Measurements from ENCODE around the gene SULT2B1.
"Not testable (repeated sequence)": the region's sequence is repeated elsewhere in the genome, so short reads cannot be mapped to it uniquely, and the experiment has no call there.

Gene SULT2B1

DNA sequence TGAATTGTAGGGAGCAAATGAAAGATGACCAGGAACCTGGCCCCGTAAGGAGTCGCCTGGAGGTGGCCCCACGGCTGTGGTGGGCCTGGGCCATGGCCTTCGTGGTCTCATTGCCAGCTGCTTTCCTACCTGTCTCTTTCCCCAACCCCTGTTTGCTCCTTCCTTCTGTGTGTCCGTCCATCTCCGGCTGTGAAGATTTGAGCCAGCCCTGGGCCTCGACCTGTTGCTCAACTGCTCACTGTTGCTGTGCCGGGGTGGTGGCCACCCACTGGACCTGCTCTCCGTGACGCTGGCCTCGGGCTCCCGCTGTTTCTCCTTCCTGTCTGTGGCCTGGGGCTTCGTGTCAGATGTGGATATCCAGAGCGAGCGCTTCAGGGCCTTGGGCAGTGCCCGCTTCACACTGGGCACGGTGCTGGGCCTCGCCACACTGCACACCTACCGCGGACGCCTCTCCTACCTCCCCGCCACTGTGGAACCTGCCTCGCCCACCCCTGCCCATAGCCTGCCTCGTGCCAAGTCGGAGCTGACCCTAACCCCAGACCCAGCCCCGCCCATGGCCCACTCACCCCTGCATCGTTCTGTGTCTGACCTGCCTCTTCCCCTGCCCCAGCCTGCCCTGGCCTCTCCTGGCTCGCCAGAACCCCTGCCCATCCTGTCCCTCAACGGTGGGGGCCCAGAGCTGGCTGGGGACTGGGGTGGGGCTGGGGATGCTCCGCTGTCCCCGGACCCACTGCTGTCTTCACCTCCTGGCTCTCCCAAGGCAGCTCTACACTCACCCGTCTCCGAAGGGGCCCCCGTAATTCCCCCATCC lies 76.7 kb downstream of the SULT2B1 start:
- H3K4me3 ChIP-seq (ENCODE audit: low read depth, low read length) = no peak overlapping the region
- TF ChIP-seq, protein P1, sequence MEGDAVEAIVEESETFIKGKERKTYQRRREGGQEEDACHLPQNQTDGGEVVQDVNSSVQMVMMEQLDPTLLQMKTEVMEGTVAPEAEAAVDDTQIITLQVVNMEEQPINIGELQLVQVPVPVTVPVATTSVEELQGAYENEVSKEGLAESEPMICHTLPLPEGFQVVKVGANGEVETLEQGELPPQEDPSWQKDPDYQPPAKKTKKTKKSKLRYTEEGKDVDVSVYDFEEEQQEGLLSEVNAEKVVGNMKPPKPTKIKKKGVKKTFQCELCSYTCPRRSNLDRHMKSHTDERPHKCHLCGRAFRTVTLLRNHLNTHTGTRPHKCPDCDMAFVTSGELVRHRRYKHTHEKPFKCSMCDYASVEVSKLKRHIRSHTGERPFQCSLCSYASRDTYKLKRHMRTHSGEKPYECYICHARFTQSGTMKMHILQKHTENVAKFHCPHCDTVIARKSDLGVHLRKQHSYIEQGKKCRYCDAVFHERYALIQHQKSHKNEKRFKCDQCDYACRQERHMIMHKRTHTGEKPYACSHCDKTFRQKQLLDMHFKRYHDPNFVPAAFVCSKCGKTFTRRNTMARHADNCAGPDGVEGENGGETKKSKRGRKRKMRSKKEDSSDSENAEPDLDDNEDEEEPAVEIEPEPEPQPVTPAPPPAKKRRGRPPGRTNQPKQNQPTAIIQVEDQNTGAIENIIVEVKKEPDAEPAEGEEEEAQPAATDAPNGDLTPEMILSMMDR (IDR thresholded peaks at IDR 0.05; ENCODE audit: borderline replicate concordance, insufficient read depth, low read depth, low read length) = no peak

GRCh38 chr19:48629297-48629598 lies 77.3 kb downstream of the SULT2B1 start:
- no peak overlapping the region for H3K4me3 ChIP-seq (ENCODE audit: low read depth, low read length)

GRCh38 chr19:48629599-48630295 lies 77.8 kb downstream of the SULT2B1 start:
- no peak overlapping the region for H3K4me3 ChIP-seq (ENCODE audit: low read depth, low read length)

More at GRCh38 chr19:48629297-48629598, 77.3 kb downstream of the SULT2B1 start:
- TF ChIP-seq, protein P1 (IDR thresholded peaks at IDR 0.05; ENCODE audit: borderline replicate concordance, insufficient read depth, low read depth, low read length) = no peak

GRCh38 chr19:48630296-48631063 lies 78.5 kb downstream of the SULT2B1 start:
- TF ChIP-seq, protein P1 (IDR thresholded peaks at IDR 0.05; ENCODE audit: borderline replicate concordance, insufficient read depth, low read depth, low read length) = no peak
- H3K4me3 ChIP-seq (ENCODE audit: low read depth, low read length) = no peak overlapping the region

More at GRCh38 chr19:48629599-48630295, 77.8 kb downstream of the SULT2B1 start:
- TF ChIP-seq, protein P1 (IDR thresholded peaks at IDR 0.05; ENCODE audit: borderline replicate concordance, insufficient read depth, low read depth, low read length) = no peak

GRCh38 chr19:48631225-48631624 lies 79.3 kb downstream of the SULT2B1 start:
- TF ChIP-seq, protein P1 (IDR thresholded peaks at IDR 0.05; ENCODE audit: borderline replicate concordance, insufficient read depth, low read depth, low read length) = no peak
- H3K4me3 ChIP-seq (ENCODE audit: low read depth, low read length) = no peak overlapping the region

GRCh38 chr19:48632286-48632685 lies 80.3 kb downstream of the SULT2B1 start:
- not testable (repeated sequence) for H3K4me3 ChIP-seq (ENCODE audit: low read depth, low read length)

DNA sequence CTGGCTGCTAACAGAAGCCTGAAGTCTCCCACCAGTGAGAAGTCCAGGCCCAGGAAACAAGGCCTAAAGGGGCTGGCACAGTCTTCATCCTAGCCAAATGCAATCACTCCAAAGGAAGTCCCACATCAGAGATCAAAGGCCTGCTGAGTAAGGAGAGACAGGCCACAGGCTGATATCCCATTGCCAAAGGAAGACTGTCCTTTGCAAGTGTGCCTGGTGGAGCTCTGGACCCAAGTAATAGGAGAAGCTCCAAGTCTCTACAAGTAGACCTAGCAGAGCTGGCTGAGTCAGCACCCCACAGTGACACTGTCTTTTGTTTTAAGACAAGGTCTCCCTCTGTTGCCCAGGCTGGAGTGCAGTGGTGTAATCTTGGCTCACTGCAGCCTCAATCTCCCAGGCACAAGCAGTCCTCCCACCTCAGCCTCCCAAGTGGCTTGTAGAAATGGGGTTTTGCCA lies 80.7 kb downstream of the SULT2B1 start:
- TF ChIP-seq, protein P1 (IDR thresholded peaks at IDR 0.05; ENCODE audit: borderline replicate concordance, insufficient read depth, low read depth, low read length) = no peak
- no peak overlapping the region for H3K4me3 ChIP-seq (ENCODE audit: low read depth, low read length)

Data from GM12875 (cell line).